GM21576 (cell line): ENCODE measurements around the gene FAM240B.
A peak's percentile ranks its signal among the peaks of the same experiment; 100 is the strongest.

Experiments
- ATAC-seq: cut with Tn5 transposase; IDR thresholded peaks from one replicate; pipeline ENCODE4 v1.9.1; 2021; ENCODE audit warnings: mild to moderate bottlenecking, moderate library complexity; ENCODE audit not compliant: unreplicated experiment

The FAM240B gene

DNA sequence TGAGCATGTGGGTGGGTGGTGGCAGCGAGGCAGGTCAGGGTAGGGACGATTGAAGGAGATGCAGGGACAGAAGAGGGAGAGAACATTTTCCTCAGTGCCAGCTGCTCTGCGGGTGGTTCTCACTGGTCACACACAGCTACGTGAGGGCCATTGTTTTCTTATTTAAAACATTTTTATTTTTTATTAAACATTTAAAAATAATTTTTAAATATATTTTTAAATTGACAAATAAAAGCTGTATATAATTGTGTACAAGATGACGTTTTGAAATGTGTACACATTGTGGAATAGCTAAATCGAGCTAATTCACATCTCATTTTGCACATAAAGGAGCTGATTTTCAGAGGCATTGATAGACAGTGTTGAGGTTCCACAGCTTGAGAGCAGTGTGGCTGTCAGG is 14.0 kb downstream of the FAM240B start:
- no peak for ATAC-seq

DNA sequence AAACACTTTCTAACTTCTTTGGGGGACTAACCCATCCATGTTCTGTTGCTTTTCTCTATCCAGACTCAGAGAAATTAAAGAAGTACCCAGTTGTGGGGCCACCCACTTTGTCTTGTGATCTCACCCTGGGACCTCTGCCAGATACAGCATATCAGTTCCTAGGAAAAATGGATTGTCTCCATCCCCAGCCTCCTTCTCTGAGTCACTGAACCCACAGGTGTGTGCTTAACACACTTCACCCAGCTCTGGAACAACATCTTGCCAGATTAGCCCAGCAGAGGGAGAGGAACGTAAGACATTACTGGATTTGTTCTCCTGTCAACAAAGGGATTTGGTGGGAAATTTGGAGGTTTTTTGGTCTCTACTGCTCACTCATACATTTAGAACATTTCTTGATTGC is 19.2 kb downstream of the FAM240B start:
- ATAC-seq: no peak

DNA sequence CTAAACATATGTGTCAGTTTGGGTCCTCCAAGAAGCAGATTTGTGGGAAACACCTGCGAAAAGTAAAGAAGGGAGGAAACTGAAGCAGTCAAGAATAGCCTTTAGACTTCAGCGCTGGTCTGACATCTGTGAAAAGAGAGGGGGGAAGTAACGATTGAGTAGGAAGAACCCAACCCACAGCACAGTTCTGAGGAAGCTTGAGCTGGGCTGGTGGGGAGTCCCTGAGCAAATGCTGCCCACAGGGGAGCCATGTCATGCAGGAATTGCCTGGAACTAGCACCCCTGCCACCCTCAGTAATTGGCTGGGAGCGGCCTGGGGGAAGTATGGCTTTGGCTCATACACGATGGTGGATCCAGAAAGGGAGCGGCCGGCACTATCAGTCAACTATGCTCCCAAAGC is 20.6 kb downstream of the FAM240B start:
- ATAC-seq: no peak

DNA sequence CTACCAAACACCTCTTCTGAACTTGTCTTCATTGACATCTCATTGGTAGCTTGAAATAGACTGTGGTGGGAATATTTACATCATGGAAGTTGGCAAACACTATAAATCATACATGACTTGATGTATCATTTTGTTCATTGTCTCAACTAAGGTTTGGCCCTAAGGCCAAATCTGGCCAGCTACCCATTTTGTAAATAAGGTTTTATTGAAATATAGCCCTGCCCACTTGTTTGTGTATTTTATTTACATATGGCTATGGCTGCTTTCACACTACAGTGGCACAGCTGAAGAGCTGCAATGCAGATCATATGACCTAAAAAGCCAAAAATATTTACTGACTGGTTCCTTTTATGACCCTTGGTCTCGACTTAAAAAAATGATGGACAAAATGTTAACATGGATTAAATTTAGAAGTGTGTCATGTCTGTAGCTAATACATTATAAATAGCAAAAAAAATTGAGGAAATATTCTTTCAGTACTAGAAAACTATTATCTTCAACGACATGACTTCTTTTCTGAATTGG is 22.1 kb downstream of the FAM240B start:
- no peak for ATAC-seq

DNA sequence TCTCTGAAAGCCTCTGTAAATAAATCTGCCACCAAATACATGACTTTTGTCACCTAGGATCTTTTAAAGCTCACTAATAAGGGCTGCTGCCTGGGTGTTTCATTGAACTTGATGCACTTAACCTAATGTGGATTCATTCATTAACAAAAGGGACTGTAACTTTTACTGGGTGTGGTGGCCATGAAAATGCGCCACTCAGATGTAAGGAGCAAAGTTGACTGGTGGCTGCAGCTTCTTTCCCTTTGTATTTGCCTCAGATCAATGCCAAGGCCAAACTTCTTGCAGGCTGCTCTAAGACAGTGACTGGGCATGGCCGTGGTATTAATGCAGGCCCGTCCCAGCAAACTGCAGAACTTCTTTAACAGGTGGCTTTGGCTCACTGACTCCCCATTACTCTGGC is 22.9 kb downstream of the FAM240B start:
- ATAC-seq: no peak

DNA sequence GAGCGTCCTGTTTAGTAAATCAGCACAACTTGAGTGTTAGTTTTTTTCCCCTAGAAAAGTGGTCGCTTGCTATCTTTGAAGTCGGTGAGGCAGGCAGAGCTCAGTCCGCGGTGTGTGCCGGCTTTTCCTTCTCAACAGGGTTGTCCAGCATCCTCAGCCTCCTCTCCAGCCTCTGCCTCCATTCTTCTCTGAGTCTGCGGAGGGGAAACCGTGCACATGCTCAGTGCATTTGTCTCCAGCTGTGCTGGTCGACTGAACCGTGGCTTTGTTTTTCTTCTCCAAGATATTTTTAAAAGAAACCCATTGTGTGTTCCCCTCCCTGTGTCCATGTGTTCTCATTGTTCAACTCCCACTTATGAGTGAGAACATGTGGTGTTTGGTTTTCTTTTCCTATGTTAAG is 25.3 kb downstream of the FAM240B start:
- ATAC-seq: no peak

DNA sequence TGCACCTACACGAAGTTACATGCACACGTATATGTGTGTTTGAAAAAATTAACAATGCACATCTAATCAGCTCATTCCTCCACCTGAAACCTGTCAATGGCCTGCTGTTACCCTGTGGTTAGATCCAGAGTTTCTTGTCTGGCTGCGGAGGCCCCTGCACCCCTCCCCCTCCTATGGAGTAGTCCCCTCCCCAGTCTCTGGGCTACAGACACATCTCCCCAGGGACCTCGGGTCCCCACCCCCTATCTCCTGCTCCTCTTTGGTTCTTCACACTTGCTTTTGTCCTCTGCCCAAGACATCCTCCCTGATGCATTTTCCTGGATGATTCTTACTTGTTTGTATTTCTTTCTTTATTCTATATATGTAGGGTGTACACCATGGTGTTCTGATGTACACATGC is 27.2 kb downstream of the FAM240B start:
- ATAC-seq: no peak

DNA sequence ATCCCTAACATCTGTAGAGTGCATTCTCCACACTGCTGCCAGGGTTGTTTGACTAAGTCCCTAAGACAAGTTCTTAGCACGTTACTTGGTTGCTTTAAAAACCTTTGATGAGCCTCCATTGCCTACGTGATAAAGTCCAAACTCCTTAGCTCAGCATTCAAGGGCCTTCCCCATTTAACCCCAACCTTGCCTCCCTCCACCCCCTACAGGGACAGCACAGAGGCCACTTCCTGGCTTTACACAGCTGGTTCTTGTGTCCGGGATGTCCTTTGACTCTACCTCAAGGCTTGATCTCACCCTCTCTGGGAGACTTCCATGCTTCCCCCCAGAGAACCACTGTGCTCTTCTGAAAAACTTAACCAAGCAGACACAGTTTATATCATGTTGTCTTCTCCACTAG is 29.4 kb downstream of the FAM240B start:
- no peak for ATAC-seq

DNA sequence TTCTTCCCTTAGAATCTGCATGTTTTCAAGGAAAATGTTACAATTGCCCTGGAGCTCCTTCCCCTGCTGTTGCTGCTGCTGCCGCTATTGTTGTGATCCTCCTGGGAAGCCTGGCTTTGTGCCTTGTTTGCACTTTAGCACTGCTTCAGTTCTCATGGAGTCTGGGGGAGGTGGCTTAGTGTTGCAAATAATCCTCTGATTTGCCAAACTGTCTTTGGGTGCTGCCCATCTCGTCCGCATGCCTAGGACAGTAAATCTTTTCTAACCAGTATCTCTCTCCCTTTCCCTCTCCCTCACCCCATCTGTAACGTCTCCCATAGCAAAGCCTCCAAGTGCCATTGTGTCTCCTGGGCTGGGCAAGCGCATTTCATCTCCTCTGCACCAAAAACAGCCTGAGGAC is 30.3 kb downstream of the FAM240B start:
- no peak for ATAC-seq

DNA sequence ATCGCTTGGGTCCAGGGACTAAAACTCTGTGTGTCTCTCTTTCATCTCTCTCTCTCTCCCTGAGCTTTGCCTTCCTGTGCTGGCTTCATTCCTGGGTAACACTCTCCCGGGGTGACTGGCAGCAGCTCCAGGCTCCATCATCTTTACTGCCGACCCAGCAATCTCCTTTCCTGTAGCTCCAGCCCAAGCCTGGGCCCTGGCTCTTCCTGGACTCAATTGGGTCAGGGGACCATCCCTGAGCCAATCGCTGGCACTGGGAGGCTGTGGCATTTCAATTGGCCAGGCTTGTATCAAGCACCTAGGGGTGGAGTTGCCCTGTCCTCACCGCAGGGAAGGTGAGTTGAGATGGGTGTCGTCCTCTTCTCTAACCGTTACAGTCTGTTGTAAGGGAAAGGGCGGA is 31.9 kb downstream of the FAM240B start:
- no peak for ATAC-seq

DNA sequence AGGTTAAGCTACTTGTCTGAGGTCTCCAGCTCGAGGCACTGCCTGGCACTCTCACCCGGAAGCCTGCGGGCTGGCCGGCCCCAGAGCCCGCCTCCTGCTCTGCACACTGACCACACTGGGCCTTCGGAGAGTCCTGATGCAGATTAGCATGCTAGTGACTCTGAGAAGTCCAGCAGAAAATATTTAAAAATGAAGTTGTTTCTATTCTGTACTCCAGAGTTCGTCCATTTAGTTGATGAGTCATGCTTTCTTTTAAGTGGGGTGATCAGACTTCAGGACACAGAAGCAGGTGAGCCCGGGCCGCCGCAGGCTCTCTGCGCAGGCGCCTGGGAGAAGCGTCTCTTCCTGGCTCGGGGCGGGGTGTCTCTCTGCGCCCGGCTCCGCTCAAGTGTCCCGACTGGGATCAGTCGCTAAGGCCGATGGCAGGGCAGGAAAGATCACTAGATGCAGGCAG is 32.5 kb downstream of the FAM240B start:
- no peak for ATAC-seq

DNA sequence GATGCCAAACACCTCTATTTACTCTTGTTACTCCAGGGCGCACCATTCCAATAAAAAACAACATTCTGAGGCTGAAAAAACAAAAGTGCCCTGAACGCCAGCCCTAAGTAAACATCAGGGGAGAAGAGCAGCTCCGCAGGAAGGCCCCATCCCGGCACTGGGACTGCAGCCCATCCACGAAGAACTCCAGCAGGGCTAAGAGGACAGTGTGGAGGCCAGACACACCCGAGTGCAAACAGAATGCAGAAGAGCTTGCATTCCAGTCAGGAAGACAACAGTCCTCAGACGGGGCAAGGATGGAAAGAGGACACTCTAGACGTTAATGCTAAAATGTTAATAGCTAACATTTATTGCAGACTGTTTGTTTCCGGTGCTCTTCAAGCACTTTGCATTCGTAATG is 33.0 kb downstream of the FAM240B start:
- ATAC-seq: no peak

DNA sequence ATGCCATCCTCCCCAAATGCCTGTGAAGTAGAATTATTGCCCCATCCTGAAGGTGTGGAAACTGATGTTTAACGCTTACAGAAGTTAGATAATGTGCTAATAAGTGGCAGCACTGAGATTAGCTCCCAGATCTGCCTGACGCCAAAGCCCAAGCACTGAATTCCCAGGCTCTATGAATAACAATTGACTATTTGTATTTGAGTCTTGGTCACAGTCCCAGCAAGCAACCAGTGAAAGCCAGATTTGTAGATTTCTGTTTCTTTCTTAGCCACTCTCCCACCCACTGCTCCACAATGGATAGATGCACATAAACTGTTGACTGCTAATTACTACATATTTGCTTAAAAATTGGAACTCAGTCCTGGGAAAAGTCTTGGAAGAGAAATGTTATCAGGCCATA is 34.4 kb downstream of the FAM240B start:
- ATAC-seq: no peak

DNA sequence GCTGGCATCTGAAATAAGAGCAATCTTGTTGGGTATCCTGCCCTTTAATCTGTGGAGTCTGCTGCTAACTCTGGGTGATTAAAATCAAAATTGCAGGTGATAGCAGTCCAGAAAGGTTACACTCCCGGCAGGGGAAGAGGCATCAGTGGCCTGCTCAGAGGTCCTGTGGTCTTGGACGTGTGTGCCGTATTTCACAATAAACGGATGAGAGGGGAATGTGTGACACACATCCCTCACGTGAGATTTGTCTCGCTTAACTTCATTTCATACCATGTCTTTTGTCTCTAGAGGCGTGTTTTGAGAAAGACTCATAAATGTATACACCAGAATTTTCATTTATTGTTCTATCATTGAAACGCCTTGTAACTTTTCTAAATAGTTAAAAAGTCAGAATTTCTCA is 36.6 kb downstream of the FAM240B start:
- ATAC-seq: no peak

DNA sequence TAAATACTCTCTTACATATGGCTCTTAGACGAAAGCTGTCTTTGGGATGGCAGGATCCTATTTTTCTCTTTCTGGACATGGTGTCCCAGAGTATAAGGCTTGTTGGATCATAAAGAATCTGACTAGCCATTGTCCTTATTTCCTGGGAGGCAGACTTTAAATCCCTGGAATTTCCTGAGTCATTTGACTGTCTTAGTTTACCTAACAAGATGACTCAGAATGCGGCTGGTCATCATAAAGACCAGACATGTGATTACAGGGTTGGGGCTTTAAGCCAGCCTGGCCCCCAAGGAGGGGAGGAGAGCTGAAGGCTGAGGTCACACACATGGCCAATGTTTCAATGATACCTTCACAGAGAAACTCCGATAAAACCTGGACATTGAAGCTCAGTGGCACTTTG is 37.2 kb downstream of the FAM240B start:
- no peak for ATAC-seq

DNA sequence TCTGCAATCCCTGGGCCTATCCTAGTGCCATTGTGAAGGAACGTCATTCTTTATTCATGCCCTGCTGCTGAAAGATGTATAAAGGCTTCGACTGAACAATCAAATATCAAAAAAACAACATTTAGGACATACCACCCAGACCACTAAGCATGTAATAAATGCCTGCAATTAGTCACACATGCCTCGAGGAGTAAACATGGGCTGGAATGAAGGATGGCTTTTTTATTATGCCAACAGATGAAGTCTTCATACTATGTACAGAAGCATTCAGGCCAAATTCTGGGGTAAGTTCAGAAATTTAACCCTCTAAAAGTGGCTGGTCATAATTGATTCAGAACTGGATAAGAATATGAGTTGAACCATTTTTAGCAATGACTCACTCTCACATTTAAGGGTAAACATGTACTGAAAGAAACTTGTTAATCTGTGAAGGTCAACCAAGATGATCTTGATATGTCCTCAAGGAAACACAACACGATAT is 38.1 kb downstream of the FAM240B start:
- no peak for ATAC-seq

DNA sequence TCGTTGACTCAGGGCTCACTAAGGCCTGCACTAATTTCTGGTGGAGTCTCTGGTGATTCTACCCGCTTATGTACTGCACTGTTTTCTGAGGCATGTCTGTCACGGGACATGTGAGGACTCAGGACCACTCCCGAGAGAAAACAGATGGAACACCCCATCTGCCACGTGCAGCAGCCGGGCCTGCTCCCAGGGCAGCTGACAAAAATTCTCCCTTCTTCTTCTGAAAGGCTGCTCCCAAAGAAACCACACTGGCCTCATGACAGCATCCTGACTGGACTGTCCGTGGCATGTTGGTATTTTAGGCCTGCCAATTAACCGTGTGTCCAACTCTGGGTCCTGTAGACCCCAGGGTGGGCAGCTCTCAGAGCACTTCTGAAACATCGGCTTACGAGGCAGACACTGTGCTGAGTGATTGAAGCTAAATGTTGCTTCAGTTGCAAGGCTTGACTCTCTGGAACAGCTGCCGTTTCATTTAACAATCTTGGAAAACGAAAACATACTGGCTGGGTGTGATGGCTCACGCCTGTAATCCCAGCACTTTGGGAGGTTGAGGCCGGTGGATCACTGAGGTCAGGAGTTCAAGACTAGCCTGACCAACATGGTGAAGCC is 39.0 kb downstream of the FAM240B start:
- ATAC-seq: no peak

DNA sequence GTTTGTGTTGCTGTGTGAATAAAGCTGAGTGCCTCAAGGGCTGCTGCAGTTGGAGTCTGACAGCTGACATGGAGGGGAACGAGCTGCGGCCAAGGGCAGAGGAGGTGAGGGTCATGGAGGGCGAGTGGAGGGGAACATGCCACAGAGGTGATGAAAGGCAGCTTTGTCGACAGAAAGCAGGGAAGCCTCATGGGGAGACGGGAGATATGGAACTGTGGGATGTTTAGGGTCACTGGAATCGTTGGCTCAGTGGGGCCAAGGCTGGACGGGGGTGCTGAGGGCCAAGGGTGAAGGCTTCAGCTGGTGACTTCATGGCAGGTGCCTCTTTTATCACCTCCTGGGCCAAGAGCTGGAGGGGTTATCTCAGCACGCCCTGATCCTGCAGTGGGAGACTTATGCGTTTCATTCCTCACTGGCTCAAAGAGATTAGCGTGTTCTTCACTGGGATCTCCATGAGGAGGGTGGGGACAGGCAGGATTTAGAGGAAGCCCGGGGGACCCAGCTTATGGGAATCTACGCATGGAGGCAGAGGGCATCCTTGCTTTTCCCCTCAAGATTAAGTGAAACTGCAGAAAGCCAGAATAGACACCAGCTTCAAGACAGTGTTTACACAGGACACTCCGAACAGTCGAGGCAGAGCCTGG is 42.2 kb downstream of the FAM240B start:
- no peak for ATAC-seq

DNA sequence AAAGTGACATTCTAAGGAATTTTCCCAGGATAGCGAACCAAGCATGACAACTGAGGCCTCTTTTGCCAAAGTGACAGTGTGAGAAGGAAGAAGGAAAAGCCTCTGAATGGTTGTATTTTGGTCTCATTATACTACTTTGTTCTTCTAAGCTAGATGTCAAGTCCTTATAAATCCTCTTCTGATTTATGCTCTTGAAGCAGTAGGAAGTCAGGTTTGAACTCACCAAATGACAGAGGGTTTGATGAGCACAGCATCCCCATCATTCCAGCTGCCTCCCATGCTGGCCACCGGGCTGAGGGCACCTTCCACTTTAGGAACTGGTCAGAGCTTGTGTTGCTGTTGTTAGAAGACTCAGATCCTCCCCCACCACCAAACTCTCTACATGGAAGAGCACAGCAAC is 44.1 kb downstream of the FAM240B start:
- no peak for ATAC-seq

DNA sequence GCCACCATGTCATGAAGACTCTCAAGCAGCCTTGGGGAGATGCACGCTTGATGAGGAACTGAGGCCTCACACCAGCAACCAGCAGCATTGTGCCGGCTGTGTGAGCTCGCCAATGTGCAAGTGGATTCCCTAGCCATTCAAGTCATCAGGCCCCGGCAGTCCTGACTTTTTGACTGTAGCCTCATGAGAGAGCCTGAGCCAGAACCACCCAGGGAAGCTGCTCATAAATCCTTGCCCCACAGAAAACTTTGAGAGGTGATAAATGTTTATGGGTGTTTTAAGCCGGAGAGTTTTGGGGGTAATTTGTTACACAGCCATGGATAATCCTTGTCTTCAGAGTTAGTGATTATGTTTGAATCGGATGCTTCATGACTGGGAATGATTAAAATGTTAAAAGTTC is 44.7 kb downstream of the FAM240B start:
- ATAC-seq: no peak

DNA sequence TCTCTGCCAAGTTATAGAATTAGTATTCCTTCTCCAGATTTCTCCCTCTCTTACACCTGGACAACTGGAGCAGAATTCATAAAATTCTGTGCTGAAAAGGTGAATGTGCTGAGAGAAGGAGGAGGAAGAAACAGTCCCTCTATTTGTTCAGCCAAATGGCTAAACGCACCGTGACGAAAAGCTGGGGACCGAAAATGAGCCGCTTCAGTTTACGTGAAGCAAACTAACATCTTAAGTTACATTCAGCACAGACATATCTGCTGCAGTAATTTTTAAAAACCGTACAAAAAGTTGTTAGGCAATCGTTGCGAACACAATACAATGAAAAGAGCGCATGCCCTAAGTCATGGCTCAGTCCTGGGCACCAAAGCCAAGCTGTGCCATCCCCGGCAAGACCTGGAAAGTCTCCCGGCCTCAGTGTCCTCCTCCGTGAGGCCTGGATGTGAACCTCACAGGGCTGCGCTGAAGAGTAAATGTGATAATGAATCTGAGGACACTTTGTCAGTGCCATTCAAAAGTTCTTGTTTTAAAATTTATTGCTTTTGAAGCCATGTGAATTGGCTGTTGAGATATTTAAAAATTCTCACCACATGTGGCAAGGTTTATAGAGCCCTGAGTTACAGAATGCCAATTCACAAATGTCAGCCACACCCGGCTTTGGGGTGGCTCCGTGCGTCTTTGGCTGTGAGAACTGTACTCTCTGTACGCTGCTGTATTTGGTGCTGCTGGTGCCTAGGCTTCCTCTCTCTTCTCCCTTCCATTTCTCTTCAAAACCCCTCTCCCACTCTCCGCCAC is 46.3 kb downstream of the FAM240B start:
- no peak for ATAC-seq

DNA sequence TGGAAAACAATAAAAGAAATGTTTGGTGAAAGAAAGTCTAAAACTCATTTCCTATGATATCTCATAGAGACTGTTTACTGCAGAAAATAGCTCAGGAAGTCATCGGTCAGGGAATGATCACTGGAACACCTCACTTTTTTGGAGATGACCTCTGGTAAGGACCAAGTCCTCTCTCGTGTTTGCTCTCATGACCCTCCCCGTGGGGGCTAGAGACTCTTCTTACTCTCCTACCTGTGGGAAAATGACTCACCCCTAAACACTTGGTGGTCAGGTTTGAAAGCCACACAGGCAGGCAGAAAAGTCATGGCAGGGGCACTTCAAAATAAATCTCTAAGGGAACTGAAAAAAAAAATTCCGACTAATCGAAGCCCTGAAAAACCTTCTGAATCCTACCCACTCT is 48.2 kb downstream of the FAM240B start:
- peak; percentile 40 for ATAC-seq
